Body of pancreas (tissue), 4 donors: Measurements from ENCODE around the gene UNC13C.

ENCODE experiments used
- POLR2A ChIP-seq, 3 donors: fragments of 450-650 bp; IDR thresholded peaks; one replicate each; pipeline ENCODE4 v1.6.1; 2016; ENCODE audit warnings: antibody characterized with exemption in 3 of 3, mild to moderate bottlenecking in 2 of 3
- TF ChIP-seq, protein P1 (sequence below), 7 experiments: fragments of 450-650 bp in 4 of 7; fragments of 200-600 bp in 3 of 7; sonication (generic) in 3 of 7; IDR thresholded peaks; one replicate each; pipeline ENCODE4 v1.5.1; 2016 to 2019; ENCODE audit warnings: antibody characterized with exemption in 7 of 7

DNA sequence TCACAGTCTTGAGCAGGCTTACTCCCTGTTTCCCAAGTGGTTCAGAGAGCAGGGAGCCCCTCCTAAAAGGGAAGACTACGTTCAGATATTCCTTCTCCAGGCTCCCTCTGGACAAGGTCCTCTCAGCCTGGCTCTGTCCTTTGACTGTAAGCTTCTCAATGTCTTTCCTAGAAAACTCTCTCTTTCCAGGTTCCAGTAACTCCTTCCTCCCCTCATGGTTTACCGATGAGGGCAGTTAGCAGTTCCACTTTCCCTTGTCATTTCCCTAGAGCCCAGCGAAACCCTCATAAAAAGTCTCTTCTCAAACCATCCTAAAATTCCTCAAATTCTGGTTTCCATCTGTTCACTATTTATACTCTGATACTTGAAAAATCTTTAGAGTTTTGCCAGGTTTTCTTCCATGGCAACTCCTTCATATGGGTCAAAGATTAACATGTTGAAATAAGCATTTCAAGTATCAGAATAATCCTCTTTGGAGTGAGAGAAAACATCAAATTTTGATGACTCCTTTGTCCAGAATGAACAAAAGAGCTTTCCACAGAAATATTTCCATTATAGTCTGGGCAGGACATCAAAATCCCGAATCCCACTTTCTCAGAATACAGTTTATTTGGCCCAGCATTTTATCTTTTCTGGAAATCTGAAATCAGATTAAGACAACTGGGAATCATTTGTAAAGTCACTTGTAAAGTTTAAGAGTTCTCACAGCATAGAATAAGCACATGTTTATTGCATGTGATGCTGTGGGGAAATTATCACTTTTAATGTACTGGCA is 599.4 kb downstream of the UNC13C start:
- TF ChIP-seq POLR2A (IDR thresholded peaks at IDR 0.05): no peak
- TF ChIP-seq, protein P1, sequence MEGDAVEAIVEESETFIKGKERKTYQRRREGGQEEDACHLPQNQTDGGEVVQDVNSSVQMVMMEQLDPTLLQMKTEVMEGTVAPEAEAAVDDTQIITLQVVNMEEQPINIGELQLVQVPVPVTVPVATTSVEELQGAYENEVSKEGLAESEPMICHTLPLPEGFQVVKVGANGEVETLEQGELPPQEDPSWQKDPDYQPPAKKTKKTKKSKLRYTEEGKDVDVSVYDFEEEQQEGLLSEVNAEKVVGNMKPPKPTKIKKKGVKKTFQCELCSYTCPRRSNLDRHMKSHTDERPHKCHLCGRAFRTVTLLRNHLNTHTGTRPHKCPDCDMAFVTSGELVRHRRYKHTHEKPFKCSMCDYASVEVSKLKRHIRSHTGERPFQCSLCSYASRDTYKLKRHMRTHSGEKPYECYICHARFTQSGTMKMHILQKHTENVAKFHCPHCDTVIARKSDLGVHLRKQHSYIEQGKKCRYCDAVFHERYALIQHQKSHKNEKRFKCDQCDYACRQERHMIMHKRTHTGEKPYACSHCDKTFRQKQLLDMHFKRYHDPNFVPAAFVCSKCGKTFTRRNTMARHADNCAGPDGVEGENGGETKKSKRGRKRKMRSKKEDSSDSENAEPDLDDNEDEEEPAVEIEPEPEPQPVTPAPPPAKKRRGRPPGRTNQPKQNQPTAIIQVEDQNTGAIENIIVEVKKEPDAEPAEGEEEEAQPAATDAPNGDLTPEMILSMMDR (IDR thresholded peaks at IDR 0.05): no peak
